ENCODE results near the gene STARD7.

GRCh38 chr2:96188821-96189526, 19.7 kb downstream of the STARD7 start:
- no peak for TF ChIP-seq EZH2 (IDR thresholded peaks at IDR 0.05)
- no peak for TF ChIP-seq POLR2AphosphoS5 (IDR thresholded peaks at IDR 0.05; ENCODE audit: borderline replicate concordance, low read depth, low read length)

All from SK-N-MC (cell line).